Right lung (tissue), 5 donors: ENCODE data around the gene METRN. TPM values are rescaled to one million over a fixed set of nuclear protein-coding genes. Genes with fewer than 3 reads are reported as not detected.
"Not testable (repeated sequence)": the region's sequence is repeated elsewhere in the genome, so short reads cannot be mapped to it uniquely, and the experiment has no call there.

ENCODE experiments used
- DNase-seq, 2 donors: peaks; one replicate each; pipeline ENCODE4 v3.0.0-alpha.2; 2013
- polyA plus RNA-seq, 5 donors: library from polyadenylated mRNA; unstranded; fragments of 120-200 nt; gene quantifications; one replicate each; pipeline versions ENCODE4 v1.2.1 to v1.2.3, GENCODE V29; 2013; ENCODE audit warnings: inconsistent platforms in 1 of 5, low replicate concordance in 1 of 5; ENCODE audit not compliant: insufficient read length in 5 of 5, insufficient read depth in 1 of 5

METRN gene
- polyA plus RNA-seq, 5 donors: 6.7 to 44.0 (median 10.8) TPM

- DNase-seq: no peak
These were observed 36.5 kb downstream of the METRN start for GRCh38 chr16:751152-752006.

- no peak for DNase-seq
These were observed 37.0 kb downstream of the METRN start for GRCh38 chr16:752007-752312.

- not testable (repeated sequence) for DNase-seq
These were observed 39.2 kb downstream of the METRN start for GRCh38 chr16:754121-754607.

GRCh38 chr16:754656-755055 is 39.7 kb downstream of the METRN start:
- DNase-seq: no peak

GRCh38 chr16:756428-756827 is 41.5 kb downstream of the METRN start:
- no peak for DNase-seq

- DNase-seq: peak; percentile 65 to 67
These were observed 44.4 kb downstream of the METRN start for GRCh38 chr16:759110-759910.

- DNase-seq: no peak
These were observed 45.1 kb downstream of the METRN start for GRCh38 chr16:760065-760464.

- DNase-seq: no peak
These were observed 45.8 kb downstream of the METRN start, which contains the start of gene MSLN for GRCh38 chr16:760545-761343. MSLN (plus strand) TSS chr16:760734; CDS start chr16:762681, 1,947 bp downstream.

- no peak for DNase-seq
These were observed 47.0 kb downstream of the METRN start for GRCh38 chr16:761625-762513.

GRCh38 chr16:762595-763268 is 47.8 kb downstream of the METRN start:
- DNase-seq: no peak

- no peak for DNase-seq
These were observed 48.7 kb downstream of the METRN start for GRCh38 chr16:763369-764183.

- no peak for DNase-seq
These were observed 49.3 kb downstream of the METRN start for GRCh38 chr16:764184-764750.

GRCh38 chr16:764848-765487 is 50.0 kb downstream of the METRN start:
- no peak for DNase-seq

- no peak for DNase-seq
These were observed 50.6 kb downstream of the METRN start for GRCh38 chr16:765488-765865.

- no peak for DNase-seq
These were observed 51.3 kb downstream of the METRN start for GRCh38 chr16:766008-766819.

GRCh38 chr16:766820-767640 is 52.1 kb downstream of the METRN start:
- no peak for DNase-seq

- no peak for DNase-seq
These were observed 52.9 kb downstream of the METRN start for GRCh38 chr16:767743-768235.
